Astrocyte of the cerebellum (primary cell): ENCODE results near the gene MON1A.

Source experiments
- DNase-seq: peaks from one replicate; pipeline ENCODE4 v3.0.0-alpha.2; 2011; ENCODE audit warnings: low read depth
- H3K4me3 ChIP-seq: 2 replicates; pipeline ENCODE4 v1.5.1; 2011; ENCODE audit warnings: mild to moderate bottlenecking, low read depth, low read length, moderate library complexity
- CTCF ChIP-seq: IDR thresholded peaks from 2 replicates; pipeline ENCODE4 v1.5.1; 2012; ENCODE audit warnings: low read length, low read depth, moderate library complexity, mild to moderate bottlenecking; ENCODE audit errors: missing control alignments
- in situ Hi-C: cut with HindIII; loops from 2 replicates; pipeline ENCODE4 v1.10.0; 2017; ENCODE audit warnings: low sequenced_read_pairs

MON1A gene, protein sequence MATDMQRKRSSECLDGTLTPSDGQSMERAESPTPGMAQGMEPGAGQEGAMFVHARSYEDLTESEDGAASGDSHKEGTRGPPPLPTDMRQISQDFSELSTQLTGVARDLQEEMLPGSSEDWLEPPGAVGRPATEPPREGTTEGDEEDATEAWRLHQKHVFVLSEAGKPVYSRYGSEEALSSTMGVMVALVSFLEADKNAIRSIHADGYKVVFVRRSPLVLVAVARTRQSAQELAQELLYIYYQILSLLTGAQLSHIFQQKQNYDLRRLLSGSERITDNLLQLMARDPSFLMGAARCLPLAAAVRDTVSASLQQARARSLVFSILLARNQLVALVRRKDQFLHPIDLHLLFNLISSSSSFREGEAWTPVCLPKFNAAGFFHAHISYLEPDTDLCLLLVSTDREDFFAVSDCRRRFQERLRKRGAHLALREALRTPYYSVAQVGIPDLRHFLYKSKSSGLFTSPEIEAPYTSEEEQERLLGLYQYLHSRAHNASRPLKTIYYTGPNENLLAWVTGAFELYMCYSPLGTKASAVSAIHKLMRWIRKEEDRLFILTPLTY

GRCh38 chr3:49929291-49930167 lies at the start of gene MON1A:
Gene MON1A (minus strand): TSS chr3:49929811. CDS start chr3:49913346, 16,465 bp downstream.
- DNase-seq: peak; percentile 29
- H3K4me3 ChIP-seq: peak within 1 kb of the TSS; percentile 80
- in situ Hi-C loops: no loop called here
- TF ChIP-seq CTCF: peak; percentile 33

GRCh38 chr3:49976942-49977341 lies 47.3 kb upstream of the MON1A start:
- H3K4me3 ChIP-seq: no peak overlapping the region
- no peak for DNase-seq
- TF ChIP-seq CTCF: no peak
- in situ Hi-C loops: no loop called here

DNA sequence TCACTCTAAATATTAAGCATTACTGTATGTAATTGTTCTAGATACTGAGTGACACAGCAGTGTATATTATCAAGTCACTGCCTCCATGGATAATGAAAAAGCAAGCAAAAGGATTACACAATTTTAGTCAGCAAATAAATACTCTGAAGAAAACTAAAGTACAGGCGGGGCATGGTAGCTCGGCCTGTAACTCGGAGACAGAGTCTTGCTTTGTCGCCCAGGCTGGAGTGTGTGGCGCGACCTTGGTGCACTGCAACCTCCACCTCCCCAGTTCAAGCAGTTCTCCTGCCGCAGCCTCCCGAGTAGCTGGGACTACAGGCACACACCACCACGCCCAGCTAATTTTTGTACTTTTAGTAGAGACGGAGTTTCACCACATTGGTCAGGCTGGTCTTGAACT lies 43.0 kb upstream of the MON1A start:
- H3K4me3 ChIP-seq: no peak overlapping the region
- in situ Hi-C loops: no loop called here
- no peak for TF ChIP-seq CTCF
- no peak for DNase-seq

DNA sequence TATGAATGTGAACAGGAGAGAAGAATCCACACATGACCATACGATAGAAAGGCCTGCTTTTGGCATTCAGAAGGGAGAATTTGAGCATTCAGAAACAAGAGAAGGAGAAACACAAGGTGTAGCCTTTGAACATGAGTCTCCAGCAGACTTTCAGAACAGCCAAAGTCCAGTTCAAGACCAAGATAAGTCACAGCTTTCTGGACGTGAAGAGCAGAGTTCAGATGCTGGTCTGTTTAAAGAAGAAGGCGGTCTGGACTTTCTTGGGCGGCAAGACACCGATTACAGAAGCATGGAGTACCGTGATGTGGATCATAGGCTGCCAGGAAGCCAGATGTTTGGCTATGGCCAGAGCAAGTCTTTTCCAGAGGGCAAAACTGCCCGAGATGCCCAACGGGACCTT lies 38.7 kb upstream of the MON1A start:
- no peak for TF ChIP-seq CTCF
- in situ Hi-C loops: loop anchor here (5.0 kb wide), 2 partner anchors 44 to 101 kb away; partner anchors contain the start of gene CAMKV
- no peak for DNase-seq
- H3K4me3 ChIP-seq: no peak overlapping the region

- in situ Hi-C loops: loop anchor here (5.0 kb wide), 2 partner anchors 45 to 100 kb away; partner anchors contain the start of gene CAMKV
- TF ChIP-seq CTCF: no peak
- no peak for DNase-seq
Observed at GRCh38 chr3:49967291-49967690, 37.7 kb upstream of the MON1A start.

GRCh38 chr3:49966233-49966942 lies 36.8 kb upstream of the MON1A start:
- in situ Hi-C loops: loop anchor here (5.0 kb wide), 2 partner anchors 46 to 99 kb away; partner anchors contain the start of gene CAMKV
- H3K4me3 ChIP-seq: no peak overlapping the region
- no peak for TF ChIP-seq CTCF
- no peak for DNase-seq

More at GRCh38 chr3:49967291-49967690, 37.7 kb upstream of the MON1A start:
- no peak overlapping the region for H3K4me3 ChIP-seq
